Activated CD8-positive, alpha-beta memory T cell treated with anti-CD3 and anti-CD28 coated beads, Interleukin-2, amount 50 U/mL, for 24 hours (primary cell): ENCODE data around the gene TM4SF1.

Experiments
- DNase-seq: peaks from one replicate; pipeline ENCODE4 v3.0.0-alpha.2; 2020; ENCODE audit errors: extremely low read depth

The TM4SF1 gene

DNA sequence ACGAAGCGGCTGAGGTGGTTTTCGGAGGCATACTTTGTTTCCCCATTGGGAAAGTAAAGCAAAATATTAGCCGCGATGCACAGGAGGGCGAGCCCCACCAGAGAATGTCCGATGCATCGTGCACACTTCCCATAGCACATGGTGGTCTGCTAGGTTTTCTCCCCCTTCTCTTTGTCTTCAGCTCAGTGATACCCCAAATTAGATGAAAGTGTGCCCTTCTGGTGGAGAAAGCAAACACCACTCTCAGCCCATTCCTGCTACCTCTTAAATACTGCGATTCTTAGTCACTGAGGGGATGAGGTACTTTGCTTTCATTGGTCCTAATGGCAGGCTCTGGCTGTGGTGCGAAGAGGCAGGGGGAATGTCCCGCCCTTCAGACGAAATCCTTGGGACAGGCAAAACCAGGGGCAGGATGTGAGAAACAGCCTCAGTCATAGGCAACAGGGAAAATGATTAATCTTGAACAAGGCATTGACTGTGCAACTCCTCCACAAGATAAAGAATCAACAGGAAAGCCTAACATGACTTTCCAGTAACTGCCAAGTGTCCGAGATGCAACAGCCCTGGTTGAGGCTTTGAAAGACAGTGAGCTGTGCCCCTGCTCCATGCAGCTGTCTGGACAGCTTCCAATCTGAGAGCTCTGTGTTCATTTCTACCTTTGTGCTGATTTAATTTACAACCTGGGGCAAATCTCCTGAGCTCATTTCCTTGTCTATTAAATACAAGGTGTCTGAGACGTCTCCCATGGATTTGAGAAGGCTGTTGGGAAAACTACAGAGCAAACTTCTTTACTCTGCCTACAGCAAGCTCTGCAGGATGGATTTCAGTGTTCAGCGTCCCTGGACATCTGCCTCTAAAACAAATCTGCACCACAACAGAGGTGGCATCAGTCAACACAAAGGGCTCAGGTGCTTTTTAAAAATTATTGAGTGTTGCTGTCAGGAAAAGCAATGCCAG, at the start of gene TM4SF1:
Gene TM4SF1, minus strand, starts transcription at position 242 of the 957 bp plus-strand sequence. Its CDS starts 102 bp downstream, at position 140.
- DNase-seq = no peak

- DNase-seq = no peak
These were observed 48.9 kb upstream of the TM4SF1 start for GRCh38 chr3:149426325-149426724.

DNA sequence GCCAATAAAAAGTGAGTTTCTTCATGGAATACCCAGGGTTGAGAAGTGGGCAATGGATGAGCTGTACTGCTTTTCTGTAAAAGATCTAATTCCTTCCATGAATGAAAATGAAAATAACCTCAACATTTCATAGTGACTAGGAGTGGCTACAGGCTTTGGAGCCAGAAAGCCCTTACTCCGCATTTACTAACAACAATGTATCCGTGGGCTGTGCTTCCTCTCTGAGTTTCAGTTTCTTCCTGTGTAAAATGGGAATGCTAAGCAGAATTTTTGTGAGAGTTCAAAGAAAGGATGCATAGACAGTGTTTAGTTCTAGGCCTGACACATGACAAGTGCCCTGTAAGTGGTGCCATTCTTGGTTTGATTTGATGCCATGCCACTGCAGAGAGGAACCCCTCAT, 47.5 kb upstream of the TM4SF1 start:
- no peak for DNase-seq

DNA sequence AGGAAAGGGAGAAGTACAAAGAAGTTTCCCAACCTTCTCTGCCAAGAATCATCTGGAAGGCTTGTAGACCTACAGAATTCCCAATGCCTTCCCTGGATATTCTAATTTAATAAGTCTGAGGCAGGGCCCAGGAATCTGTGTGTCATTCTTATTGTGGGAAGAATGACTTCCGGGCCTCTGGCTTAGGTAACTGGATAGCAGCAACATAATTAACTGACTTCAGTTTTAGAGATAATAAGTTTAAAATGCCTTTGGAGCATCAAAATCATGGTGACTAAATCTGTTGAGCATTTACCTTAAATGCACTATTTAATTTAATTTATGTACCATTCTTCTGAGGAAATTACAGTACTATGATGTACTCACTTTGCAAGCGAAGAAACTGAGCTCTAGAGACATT, 44.3 kb upstream of the TM4SF1 start:
- DNase-seq = no peak

GRCh38 chr3:149419816-149420215, 42.4 kb upstream of the TM4SF1 start:
- DNase-seq = no peak

DNA sequence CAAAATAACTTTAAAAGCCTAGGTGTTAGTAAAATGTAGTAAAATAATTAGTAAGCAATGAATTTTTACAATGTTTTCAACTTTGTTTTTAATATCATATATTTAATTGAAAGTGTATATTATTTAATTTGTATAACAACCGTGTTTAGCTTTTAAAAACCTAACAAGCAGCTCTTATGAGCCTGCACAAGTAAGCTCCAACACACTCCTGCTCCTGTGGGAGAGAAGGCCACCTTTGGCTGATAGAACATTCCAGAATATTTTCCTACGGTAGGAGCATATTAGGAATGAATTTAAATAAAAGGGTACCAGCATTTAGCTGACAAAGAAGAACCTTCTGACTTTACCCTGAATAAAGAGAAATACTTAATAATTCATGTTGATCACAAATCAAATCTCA, 40.3 kb upstream of the TM4SF1 start:
- DNase-seq = no peak

DNA sequence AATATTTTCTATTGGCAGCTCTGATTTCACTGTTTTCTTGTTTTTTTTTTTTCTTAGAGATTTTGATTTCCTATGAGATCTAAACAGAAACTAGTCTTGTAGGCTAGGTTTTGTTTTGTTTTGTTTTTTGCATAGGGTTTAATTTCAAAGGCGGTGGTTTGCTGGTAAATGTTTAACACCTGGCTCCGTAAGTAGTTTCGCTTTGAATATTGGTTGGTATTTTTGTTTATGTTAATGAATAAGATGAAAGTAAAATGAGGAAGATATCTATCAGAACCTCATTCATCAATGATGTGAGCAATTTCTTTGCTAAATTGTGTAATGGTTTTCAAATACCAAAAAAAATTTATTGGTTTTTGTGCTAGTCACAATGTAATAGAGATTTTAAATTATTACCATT, 39.7 kb upstream of the TM4SF1 start:
- DNase-seq = no peak

GRCh38 chr3:149415484-149415883, 38.0 kb upstream of the TM4SF1 start:
- no peak for DNase-seq

- no peak for DNase-seq
These were observed 37.2 kb upstream of the TM4SF1 start for GRCh38 chr3:149414557-149415231.

- no peak for DNase-seq
These were observed 34.1 kb upstream of the TM4SF1 start for GRCh38 chr3:149411583-149411982.

- no peak for DNase-seq
These were observed 31.9 kb upstream of the TM4SF1 start for GRCh38 chr3:149409351-149409750.

GRCh38 chr3:149407898-149408297, 30.4 kb upstream of the TM4SF1 start:
- DNase-seq = no peak

DNA sequence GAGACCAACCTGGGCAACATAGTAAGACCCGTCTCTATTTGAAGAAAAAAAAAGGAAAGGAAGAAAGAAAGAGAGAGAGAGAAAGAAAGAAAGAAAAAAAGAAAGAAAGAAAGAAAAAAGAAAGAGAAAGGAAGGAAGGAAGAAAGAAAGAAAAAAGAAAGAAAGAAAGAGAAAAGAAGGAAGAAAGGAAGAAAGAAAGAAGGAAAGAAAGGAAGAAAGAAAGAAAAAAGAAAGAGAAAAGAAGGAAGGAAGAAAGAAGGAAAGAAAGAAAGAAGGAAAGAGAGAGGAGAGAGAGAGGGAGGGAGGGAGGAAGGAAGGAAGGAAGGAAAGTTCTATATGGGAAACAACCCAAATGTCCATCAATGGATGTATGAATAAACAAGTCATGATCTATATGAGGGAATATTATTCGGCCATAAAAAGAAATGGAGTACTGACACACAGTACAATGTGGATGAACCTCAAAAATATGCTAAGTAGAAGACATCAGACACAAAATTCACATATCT, 28.8 kb upstream of the TM4SF1 start:
- DNase-seq = no peak

GRCh38 chr3:149403443-149403842, 26.0 kb upstream of the TM4SF1 start:
- DNase-seq = no peak

- DNase-seq = no peak
These were observed 25.0 kb upstream of the TM4SF1 start for GRCh38 chr3:149402481-149402880.

GRCh38 chr3:149401926-149402310, 24.5 kb upstream of the TM4SF1 start:
- DNase-seq = no peak

DNA sequence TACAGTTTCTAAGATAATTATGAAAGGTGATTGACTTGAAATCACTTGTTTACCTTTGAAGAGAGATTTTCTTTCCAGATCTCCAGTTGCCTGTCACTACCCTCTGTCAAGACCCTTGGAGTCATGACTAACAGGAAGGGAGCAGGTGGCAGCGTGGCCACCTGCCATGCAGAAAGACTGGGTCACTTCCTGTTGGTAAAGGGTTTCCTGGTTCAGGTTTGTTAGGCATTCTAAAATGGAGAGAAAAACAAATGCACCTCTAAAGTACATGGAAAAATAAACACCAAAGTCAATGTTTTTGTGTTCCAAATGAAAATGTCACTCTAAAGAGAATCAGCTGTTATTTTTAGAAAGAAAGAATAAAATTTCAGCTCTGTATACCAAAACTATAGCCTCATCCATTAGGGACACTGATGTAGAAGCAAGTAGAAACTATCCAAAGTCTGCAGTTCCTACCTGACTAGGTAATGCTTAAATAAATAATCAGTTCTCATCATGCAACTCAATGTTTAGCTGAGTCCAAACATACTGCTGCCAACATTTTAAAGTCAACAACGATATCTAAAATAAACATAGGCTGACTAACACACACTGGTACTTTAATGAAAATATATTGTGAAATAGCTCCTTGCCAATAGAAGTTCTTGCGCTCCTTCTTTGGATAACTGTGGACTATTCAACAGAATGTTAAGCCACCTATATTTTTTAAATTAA, 23.9 kb upstream of the TM4SF1 start:
- DNase-seq = no peak

GRCh38 chr3:149400645-149401044, 23.2 kb upstream of the TM4SF1 start:
- DNase-seq = no peak

- no peak for DNase-seq
These were observed 20.8 kb upstream of the TM4SF1 start for GRCh38 chr3:149398296-149398695.

GRCh38 chr3:149397528-149397927, 20.1 kb upstream of the TM4SF1 start:
- DNase-seq = no peak

DNA sequence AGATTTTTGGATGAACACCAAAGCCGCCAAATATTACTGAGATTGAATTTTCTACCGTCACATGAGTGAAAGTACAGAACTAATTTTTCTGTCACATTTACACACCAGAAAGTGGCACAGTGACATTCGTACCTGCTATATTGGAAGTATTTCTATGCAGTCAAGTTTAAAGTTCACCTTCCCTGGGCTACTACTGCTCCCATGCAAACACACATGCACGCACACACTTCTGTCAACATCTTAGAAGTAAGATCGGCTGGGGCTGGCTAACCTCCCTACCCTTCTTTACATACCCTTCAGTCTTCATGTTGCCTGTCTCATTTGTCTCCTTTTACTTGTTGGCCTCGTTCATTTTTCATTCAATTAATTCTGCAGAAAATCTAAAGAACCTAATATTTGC, 19.0 kb upstream of the TM4SF1 start:
- DNase-seq = no peak
